Keratinocyte (primary cell): ENCODE measurements around the gene AOAH. TPM values are rescaled to one million over a fixed set of nuclear protein-coding genes. Genes with fewer than 3 reads are reported as not detected.

Source experiments
- DNase-seq: peaks from one replicate; pipeline ENCODE4 v3.0.0-alpha.2; 2011; ENCODE audit warnings: low read depth, missing footprints, low spot score
- FAIRE-seq: peaks from 2 replicates; lab custom pipeline; 2011; peaks lifted over from hg19 to GRCh38; lab: Jason Lieb, UNC
- H2AFZ ChIP-seq: 2 replicates; pipeline ENCODE4 v1.6.0; 2012; ENCODE audit warnings: low read length, control low read depth, inconsistent platforms; ENCODE audit not compliant: control insufficient read depth
- H3K27ac ChIP-seq: 2 replicates; pipeline ENCODE4 v1.5.1; 2011; ENCODE audit warnings: low read length; ENCODE audit not compliant: control insufficient read depth, insufficient read depth
- H3K27me3 ChIP-seq: 3 replicates; pipeline ENCODE4 v1.6.0; 2011; ENCODE audit warnings: low read length; ENCODE audit not compliant: control insufficient read depth, insufficient read depth; ENCODE audit errors: extremely low read depth
- H3K36me3 ChIP-seq, 2 experiments: 2 replicates in 1 of 2; 3 replicates in 1 of 2; pipeline ENCODE4 v1.5.1; 2011; ENCODE audit warnings: low read length in 2 of 2, mild to moderate bottlenecking in 1 of 2; ENCODE audit not compliant: control insufficient read depth in 2 of 2, insufficient read depth in 2 of 2; ENCODE audit errors: extremely low read depth in 1 of 2
- H3K4me1 ChIP-seq: 3 replicates; pipeline ENCODE4 v1.5.1; 2011; ENCODE audit warnings: low read length; ENCODE audit not compliant: control insufficient read depth, insufficient read depth; ENCODE audit errors: extremely low read depth
- H3K4me2 ChIP-seq: 3 replicates; pipeline ENCODE4 v1.6.0; 2011; ENCODE audit warnings: low read depth, low read length; ENCODE audit not compliant: control insufficient read depth, insufficient read depth; ENCODE audit errors: extremely low read depth
- H3K4me3 ChIP-seq, 3 experiments: fragments of 200-600 bp in 1 of 3; sonication (generic) in 1 of 3; 2 replicates in 2 of 3; 3 replicates in 1 of 3; pipeline ENCODE4 v1.5.1; 2011 to 2016; ENCODE audit warnings: low read length in 3 of 3, mild to moderate bottlenecking in 3 of 3, control low read depth in 2 of 3, inconsistent platforms in 1 of 3, low read depth in 1 of 3, mixed read lengths in 1 of 3, mixed run types in 1 of 3, moderate library complexity in 1 of 3; ENCODE audit not compliant: control insufficient read depth in 2 of 3, insufficient read depth in 2 of 3; ENCODE audit errors: extremely low read depth in 1 of 3
- H3K79me2 ChIP-seq: 2 replicates; pipeline ENCODE4 v1.6.0; 2012; ENCODE audit warnings: low read length; ENCODE audit not compliant: control insufficient read depth, insufficient read depth
- H3K9ac ChIP-seq: 3 replicates; pipeline ENCODE4 v1.6.0; 2011; ENCODE audit warnings: low read length; ENCODE audit not compliant: control insufficient read depth, insufficient read depth; ENCODE audit errors: extremely low read depth
- H3K9me1 ChIP-seq: 3 replicates; pipeline ENCODE4 v1.6.0; 2011; ENCODE audit warnings: low read length; ENCODE audit not compliant: control insufficient read depth, insufficient read depth; ENCODE audit errors: extremely low read depth
- H3K9me3 ChIP-seq: 2 replicates; pipeline ENCODE4 v1.5.1; 2012; ENCODE audit warnings: low read depth, low read length; ENCODE audit not compliant: control insufficient read depth
- H4K20me1 ChIP-seq: 3 replicates; pipeline ENCODE4 v1.6.0; 2011; ENCODE audit warnings: low read length; ENCODE audit not compliant: control insufficient read depth, insufficient read depth; ENCODE audit errors: extremely low read depth
- CTCF ChIP-seq, 3 experiments: IDR thresholded peaks in 1 of 3; conservative IDR thresholded peaks in 1 of 3; optimal IDR thresholded peaks in 1 of 3; 2 replicates in 2 of 3; 3 replicates in 1 of 3; pipeline versions ENCODE3 to v1.5.1; 2011; ENCODE audit warnings: low read length in 3 of 3, mild to moderate bottlenecking in 3 of 3, moderate library complexity in 2 of 3, control low read depth in 1 of 3, inconsistent platforms in 1 of 3; ENCODE audit not compliant: insufficient read depth in 2 of 3; ENCODE audit errors: extremely low read depth in 1 of 3
- EZH2 ChIP-seq: IDR thresholded peaks from one replicate; pipeline ENCODE4 v1.6.1; 2012; ENCODE audit warnings: inconsistent platforms, mild to moderate bottlenecking, low read length, moderate library complexity
- dilution Hi-C: fragments of 300-500 bp; cut with MboI; formaldehyde crosslinking; loops from one replicate; pipeline ENCODE4 v1.7.0; 2020; ENCODE audit warnings: low sequenced_read_pairs; ENCODE audit not compliant: extremely low pct_ligation_motif_present
- polyA plus RNA-seq, 5 experiments: library from polyadenylated mRNA; depleted of rRNA in 3 of 5; stranded (reverse) in 3 of 5; stranded (forward) in 1 of 5; unstranded in 1 of 5; fragments of >200 nt; gene quantifications; 1 replicate in 1 of 5; 2 replicates in 3 of 5; 3 replicates in 1 of 5; pipeline versions ENCODE4 v1.2.1 to v1.2.3, GENCODE V29; 2011 to 2012; ENCODE audit warnings: missing spikeins in 2 of 5, low read depth in 1 of 5, low replicate concordance in 1 of 5

The AOAH gene
- polyA plus RNA-seq, 1 donor (not counting 4 experiments of a cell fraction or from before 2014, with no cell fraction given) = 0.43 TPM

- no peak for TF ChIP-seq EZH2
- TF ChIP-seq CTCF (optimal IDR thresholded peaks at IDR 0.05 in 1 of 3, IDR thresholded peaks at IDR 0.05 in 1 of 3, conservative IDR thresholded peaks at IDR 0.05 in 1 of 3; ENCODE audit: extremely low read depth in 1 of 3, insufficient read depth in 2 of 3, low read length in 3 of 3) = no peak
- H4K20me1 ChIP-seq = no peaks in the 10 kb centered on the region
- H3K4me2 ChIP-seq = no peak overlapping the region
- H3K79me2 ChIP-seq = no peaks in the 10 kb centered on the region
- no peak overlapping the region for H3K9ac ChIP-seq
- FAIRE-seq (no peak), DNase-seq (no peak)
- H3K4me1 ChIP-seq = no peaks in the 10 kb centered on the region
- H3K4me3 ChIP-seq = no peak overlapping the region
- H3K9me3 ChIP-seq = no peaks in the 10 kb centered on the region
- no peaks in the 10 kb centered on the region for H3K9me1 ChIP-seq
- H2AFZ ChIP-seq = no peak overlapping the region
- no peak overlapping the region for H3K27ac ChIP-seq
- no peaks in the 10 kb centered on the region for H3K27me3 ChIP-seq
- no peaks in the 10 kb centered on the region for H3K36me3 ChIP-seq
- dilution Hi-C loops = no loop called here
Measured at GRCh38 chr7:36638140-36638539, 86.2 kb downstream of the AOAH start.

DNA sequence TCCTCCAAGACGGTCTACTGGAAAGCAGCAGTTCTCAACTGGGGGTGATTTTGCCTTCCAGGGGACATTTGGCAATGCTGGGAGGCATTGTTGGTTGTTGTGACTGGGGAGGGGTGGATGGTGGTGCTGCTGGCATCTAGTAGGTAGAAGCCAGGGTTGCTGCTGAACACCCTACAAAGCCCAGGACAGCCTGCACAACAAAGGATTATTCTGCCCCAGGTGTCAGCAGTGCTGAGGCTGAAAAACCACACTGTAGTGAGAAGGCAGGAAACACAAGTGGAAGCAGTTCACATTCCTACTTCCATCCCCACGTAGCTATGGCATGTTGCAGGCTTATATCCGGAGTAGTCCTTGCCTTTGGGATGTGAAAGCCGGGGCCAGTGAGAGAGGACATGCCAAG is 86.9 kb downstream of the AOAH start:
- H3K27ac ChIP-seq = no peak overlapping the region
- no peaks in the 10 kb centered on the region for H3K9me1 ChIP-seq
- dilution Hi-C loops = no loop called here
- no peak overlapping the region for H3K9ac ChIP-seq
- no peak for FAIRE-seq
- no peak for DNase-seq
- no peak overlapping the region for H3K4me3 ChIP-seq
- no peak overlapping the region for H2AFZ ChIP-seq
- TF ChIP-seq CTCF (optimal IDR thresholded peaks at IDR 0.05 in 1 of 3, IDR thresholded peaks at IDR 0.05 in 1 of 3, conservative IDR thresholded peaks at IDR 0.05 in 1 of 3; ENCODE audit: extremely low read depth in 1 of 3, insufficient read depth in 2 of 3, low read length in 3 of 3) (no peak), EZH2 (no peak)
- no peaks in the 10 kb centered on the region for H3K27me3 ChIP-seq
- no peaks in the 10 kb centered on the region for H3K36me3 ChIP-seq
- no peaks in the 10 kb centered on the region for H3K4me1 ChIP-seq
- H3K4me2 ChIP-seq = no peak overlapping the region
- H3K79me2 ChIP-seq = no peaks in the 10 kb centered on the region
- H3K9me3 ChIP-seq = no peaks in the 10 kb centered on the region
- H4K20me1 ChIP-seq = no peaks in the 10 kb centered on the region
